ENCODE results near the gene DAPL1. TPM values are rescaled to one million over a fixed set of nuclear protein-coding genes. Genes with fewer than 3 reads are reported as not detected.

The DAPL1 gene
- total RNA-seq, 4 donors from 2014 or later = not detected

- DNase-seq (ENCODE audit: extremely low spot score) = peak; percentile 34
- Histone ChIP-seq H3K27me3 (no peaks in the 10 kb centered on the region), H3K36me3 (no peaks in the 10 kb centered on the region), H3K4me3 (no peak overlapping the region), H3K27ac (replicated peaks in 1 of 4) (no peak overlapping the region), H3K4me1 (peaks cover 0 to 6% (median 0%) of the 10 kb centered on the region in 4 donors), H3K9me3 (no peaks in the 10 kb centered on the region)
- no peak for TF ChIP-seq CTCF (IDR thresholded peaks at IDR 0.05)
- TF ChIP-seq POLR2A (IDR thresholded peaks at IDR 0.05; ENCODE audit: low read depth) = no peak
- TF ChIP-seq POLR2AphosphoS5 (IDR thresholded peaks at IDR 0.05) = no peak
- intact Hi-C loops (cut with DNase I) = no loop called here
- 88% methylated on average over 4 of the region's 4 CpGs for WGBS
Observed at GRCh38 chr2:158805255-158805654, 10.1 kb downstream of the DAPL1 start.

- Histone ChIP-seq H3K4me1 (peaks cover 0 to 6% (median 3%) of the 10 kb centered on the region in 4 donors), H3K9me3 (no peaks in the 10 kb centered on the region), H3K4me3 (no peak overlapping the region), H3K27ac (replicated peaks in 1 of 4) (no peak overlapping the region), H3K27me3 (no peaks in the 10 kb centered on the region), H3K36me3 (no peaks in the 10 kb centered on the region)
- DNase-seq (ENCODE audit: extremely low spot score) = peak; percentile 21
- no peak for TF ChIP-seq CTCF (IDR thresholded peaks at IDR 0.05)
- TF ChIP-seq POLR2A (IDR thresholded peaks at IDR 0.05; ENCODE audit: low read depth) = no peak
- no peak for TF ChIP-seq POLR2AphosphoS5 (IDR thresholded peaks at IDR 0.05)
- TF ChIP-seq EP300 (IDR thresholded peaks at IDR 0.05) = no peak
- WGBS = 71% methylated on average over 1 of the region's 1 CpG
- intact Hi-C loops (cut with DNase I) = no loop called here
Observed at GRCh38 chr2:158805936-158806335, 10.8 kb downstream of the DAPL1 start.

- H3K27ac ChIP-seq (replicated peaks in 1 of 4) = no peak overlapping the region
- TF ChIP-seq POLR2AphosphoS5 (IDR thresholded peaks at IDR 0.05) (no peak), POLR2A (IDR thresholded peaks at IDR 0.05; ENCODE audit: low read depth) (no peak), EP300 (IDR thresholded peaks at IDR 0.05) (no peak), CTCF (IDR thresholded peaks at IDR 0.05) (no peak)
Observed at GRCh38 chr2:158806941-158807340, 11.8 kb downstream of the DAPL1 start.

GRCh38 chr2:158808426-158808825 lies 13.3 kb downstream of the DAPL1 start:
- no peak for TF ChIP-seq POLR2AphosphoS5 (IDR thresholded peaks at IDR 0.05)
- Histone ChIP-seq H3K9me3 (no peaks in the 10 kb centered on the region), H3K27ac (replicated peaks in 1 of 4) (no peak overlapping the region), H3K4me3 (no peak overlapping the region), H3K27me3 (no peaks in the 10 kb centered on the region), H3K36me3 (no peaks in the 10 kb centered on the region), H3K4me1 (peaks cover 0 to 7% (median 4%) of the 10 kb centered on the region in 4 donors)
- intact Hi-C loops (cut with DNase I) = no loop called here
- 97% methylated on average over 3 of the region's 3 CpGs for WGBS
- no peak for DNase-seq (ENCODE audit: extremely low spot score)

More at GRCh38 chr2:158806941-158807340, 11.8 kb downstream of the DAPL1 start:
- 95% methylated on average over 4 of the region's 4 CpGs for WGBS
- H3K36me3 ChIP-seq = no peaks in the 10 kb centered on the region
- peaks cover 0 to 7% (median 4%) of the 10 kb centered on the region in 4 donors for H3K4me1 ChIP-seq
- H3K4me3 ChIP-seq = no peak overlapping the region
- H3K27me3 ChIP-seq = no peaks in the 10 kb centered on the region
- peak; percentile 31 for DNase-seq (ENCODE audit: extremely low spot score)
- no peaks in the 10 kb centered on the region for H3K9me3 ChIP-seq
- intact Hi-C loops (cut with DNase I) = no loop called here

GRCh38 chr2:158809816-158810215 lies 14.7 kb downstream of the DAPL1 start:
- no peaks in the 10 kb centered on the region for H3K36me3 ChIP-seq
- intact Hi-C loops (cut with DNase I) = no loop called here
- H3K9me3 ChIP-seq = no peaks in the 10 kb centered on the region
- H3K4me1 ChIP-seq = peaks cover 0 to 7% (median 4%) of the 10 kb centered on the region in 4 donors
- H3K27me3 ChIP-seq = no peaks in the 10 kb centered on the region
- H3K27ac ChIP-seq (replicated peaks in 1 of 4) = no peak overlapping the region
- TF ChIP-seq EP300 (IDR thresholded peaks at IDR 0.05) = no peak
- WGBS = 62% methylated on average over 4 of the region's 4 CpGs
- no peak for DNase-seq (ENCODE audit: extremely low spot score)
- no peak overlapping the region for H3K4me3 ChIP-seq

Data from esophagus muscularis mucosa (tissue), 4 donors.